NT2/D1 (cell line): ENCODE measurements around the gene MEAF6.

Source experiments
- SUZ12 ChIP-seq: IDR thresholded peaks from 2 replicates; pipeline ENCODE4 v1.6.1; 2011; ENCODE audit not compliant: insufficient read length, insufficient read depth; ENCODE audit errors: extremely low read depth
- YY1 ChIP-seq: IDR thresholded peaks from 2 replicates; pipeline ENCODE4 v1.6.1; 2011; ENCODE audit not compliant: insufficient read length, insufficient read depth
- ZNF274 ChIP-seq: IDR thresholded peaks from 2 replicates; pipeline ENCODE4 v1.6.1; 2011; ENCODE audit warnings: mild to moderate bottlenecking, low read depth, low read length

DNA sequence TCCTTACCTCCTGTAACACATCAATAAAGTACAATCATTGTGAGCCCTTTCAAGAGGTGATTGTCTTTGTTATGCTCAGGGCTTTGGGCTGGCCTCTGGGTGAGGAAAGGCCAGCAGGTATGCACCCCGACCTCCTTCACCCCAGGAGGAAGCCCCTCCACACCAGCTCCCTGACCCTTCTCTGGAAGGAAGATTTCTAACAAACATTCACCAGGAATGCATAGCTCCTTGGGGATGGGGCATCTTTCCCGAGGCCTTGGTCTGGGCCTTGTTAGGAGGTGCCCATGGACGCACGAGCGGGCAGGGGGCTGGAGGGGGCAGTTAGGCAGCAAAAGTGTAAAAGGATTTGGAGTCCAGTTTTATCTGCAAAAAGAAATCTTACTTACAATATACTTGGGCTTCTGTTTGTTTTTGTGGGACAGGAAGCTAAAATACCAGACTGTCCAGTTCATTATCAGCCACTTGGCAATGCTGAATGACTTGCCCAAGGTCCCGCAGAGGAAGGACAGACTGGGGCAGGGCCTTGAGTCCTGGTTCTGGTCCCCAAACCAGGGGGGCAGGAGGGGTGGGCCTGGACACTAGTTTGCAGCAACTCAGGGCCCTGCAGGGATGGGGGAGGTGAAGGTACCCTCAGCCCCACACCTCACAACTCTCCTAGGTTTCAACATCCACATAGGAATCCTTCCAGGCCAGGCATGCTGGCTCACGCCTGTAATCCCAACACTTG is 30.1 kb downstream of the MEAF6 start:
- TF ChIP-seq SUZ12 (no peak), ZNF274 (no peak), YY1 (no peak)
